Keratinocyte (primary cell): Measurements from ENCODE around the gene TMEM123.

ENCODE experiments used
- EZH2 ChIP-seq: IDR thresholded peaks from one replicate; pipeline ENCODE4 v1.6.1; 2012; ENCODE audit warnings: inconsistent platforms, mild to moderate bottlenecking, low read length, moderate library complexity
- TF ChIP-seq, protein P1 (sequence below), 3 experiments: IDR thresholded peaks in 1 of 3; conservative IDR thresholded peaks in 1 of 3; optimal IDR thresholded peaks in 1 of 3; 2 replicates in 2 of 3; 3 replicates in 1 of 3; pipeline versions ENCODE3 to v1.5.1; 2011; ENCODE audit warnings: low read length in 3 of 3, mild to moderate bottlenecking in 3 of 3, moderate library complexity in 2 of 3, control low read depth in 1 of 3, inconsistent platforms in 1 of 3; ENCODE audit not compliant: insufficient read depth in 2 of 3; ENCODE audit errors: extremely low read depth in 1 of 3

DNA sequence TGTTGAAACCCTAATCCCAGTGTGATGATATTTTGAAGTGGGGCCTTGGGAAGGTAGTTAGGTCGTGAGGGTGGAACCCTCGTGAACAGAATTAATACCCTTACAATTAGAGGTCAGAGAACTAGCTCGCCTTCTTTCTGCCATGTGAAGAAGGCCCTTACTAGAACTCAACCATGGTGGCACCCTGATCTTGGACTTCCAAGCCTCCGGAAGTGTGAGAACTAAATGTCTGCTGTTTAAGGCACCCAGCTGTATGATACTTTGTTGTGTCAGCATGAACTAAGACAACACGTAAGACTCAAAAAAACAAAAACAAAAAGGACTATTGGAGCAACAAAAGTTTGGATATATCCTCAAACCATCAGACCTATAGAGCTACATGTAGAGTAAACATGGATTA is 52.0 kb downstream of the TMEM123 start:
- TF ChIP-seq EZH2, result no peak
- TF ChIP-seq, protein P1, sequence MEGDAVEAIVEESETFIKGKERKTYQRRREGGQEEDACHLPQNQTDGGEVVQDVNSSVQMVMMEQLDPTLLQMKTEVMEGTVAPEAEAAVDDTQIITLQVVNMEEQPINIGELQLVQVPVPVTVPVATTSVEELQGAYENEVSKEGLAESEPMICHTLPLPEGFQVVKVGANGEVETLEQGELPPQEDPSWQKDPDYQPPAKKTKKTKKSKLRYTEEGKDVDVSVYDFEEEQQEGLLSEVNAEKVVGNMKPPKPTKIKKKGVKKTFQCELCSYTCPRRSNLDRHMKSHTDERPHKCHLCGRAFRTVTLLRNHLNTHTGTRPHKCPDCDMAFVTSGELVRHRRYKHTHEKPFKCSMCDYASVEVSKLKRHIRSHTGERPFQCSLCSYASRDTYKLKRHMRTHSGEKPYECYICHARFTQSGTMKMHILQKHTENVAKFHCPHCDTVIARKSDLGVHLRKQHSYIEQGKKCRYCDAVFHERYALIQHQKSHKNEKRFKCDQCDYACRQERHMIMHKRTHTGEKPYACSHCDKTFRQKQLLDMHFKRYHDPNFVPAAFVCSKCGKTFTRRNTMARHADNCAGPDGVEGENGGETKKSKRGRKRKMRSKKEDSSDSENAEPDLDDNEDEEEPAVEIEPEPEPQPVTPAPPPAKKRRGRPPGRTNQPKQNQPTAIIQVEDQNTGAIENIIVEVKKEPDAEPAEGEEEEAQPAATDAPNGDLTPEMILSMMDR (optimal IDR thresholded peaks at IDR 0.05 in 1 of 3, IDR thresholded peaks at IDR 0.05 in 1 of 3, conservative IDR thresholded peaks at IDR 0.05 in 1 of 3; ENCODE audit: extremely low read depth in 1 of 3, insufficient read depth in 2 of 3, low read length in 3 of 3), result no peak
